HG03175 (cell line): ENCODE results near the gene SFTPB.
"Not testable (repeated sequence)": the region's sequence is repeated elsewhere in the genome, so short reads cannot be mapped to it uniquely, and the experiment has no call there.

Experiments used
- ATAC-seq: cut with Tn5 transposase; IDR thresholded peaks from one replicate; pipeline ENCODE4 v1.9.1; 2021; ENCODE audit warnings: mild to moderate bottlenecking, moderate library complexity; ENCODE audit not compliant: unreplicated experiment

SFTPB gene

GRCh38 chr2:85659324-85659981, 8.5 kb downstream of the SFTPB start:
- ATAC-seq: no peak

GRCh38 chr2:85657399-85657798, 10.6 kb downstream of the SFTPB start:
- ATAC-seq: not testable (repeated sequence)

- ATAC-seq: no peak
These were observed 11.5 kb downstream of the SFTPB start for GRCh38 chr2:85656468-85656867.

GRCh38 chr2:85655961-85656417, 12.0 kb downstream of the SFTPB start:
- no peak for ATAC-seq

- ATAC-seq: no peak
These were observed 14.0 kb downstream of the SFTPB start for GRCh38 chr2:85653996-85654395.

- ATAC-seq: no peak
These were observed 15.9 kb downstream of the SFTPB start for GRCh38 chr2:85652056-85652455.

- ATAC-seq: no peak
These were observed 16.9 kb downstream of the SFTPB start for GRCh38 chr2:85651097-85651496.

- ATAC-seq: no peak
These were observed 17.5 kb downstream of the SFTPB start for GRCh38 chr2:85650456-85650855.

GRCh38 chr2:85649201-85650190, 18.5 kb downstream of the SFTPB start:
- no peak for ATAC-seq

GRCh38 chr2:85648619-85649018, 19.4 kb downstream of the SFTPB start:
- no peak for ATAC-seq

GRCh38 chr2:85647823-85648526, 20.0 kb downstream of the SFTPB start:
- no peak for ATAC-seq

- ATAC-seq: no peak
These were observed 21.8 kb downstream of the SFTPB start for GRCh38 chr2:85646166-85646565.

GRCh38 chr2:85644909-85645308, 23.1 kb downstream of the SFTPB start:
- ATAC-seq: no peak

GRCh38 chr2:85642725-85643124, 25.3 kb downstream of the SFTPB start:
- no peak for ATAC-seq

GRCh38 chr2:85635636-85636035, 32.4 kb downstream of the SFTPB start:
- no peak for ATAC-seq

- no peak for ATAC-seq
These were observed 33.0 kb downstream of the SFTPB start for GRCh38 chr2:85635011-85635410.

GRCh38 chr2:85631316-85631715, 36.7 kb downstream of the SFTPB start:
- no peak for ATAC-seq

GRCh38 chr2:85628658-85629057, 39.3 kb downstream of the SFTPB start:
- no peak for ATAC-seq

GRCh38 chr2:85623991-85624390, 44.0 kb downstream of the SFTPB start:
- no peak for ATAC-seq

- ATAC-seq: no peak
These were observed 46.7 kb downstream of the SFTPB start for GRCh38 chr2:85621338-85621737.

GRCh38 chr2:85619617-85620016, 48.4 kb downstream of the SFTPB start:
- no peak for ATAC-seq
